IgD-negative memory B cell (primary cell): Measurements from ENCODE around the gene FNDC5. TPM values are rescaled to one million over a fixed set of nuclear protein-coding genes. Genes with fewer than 3 reads are reported as not detected.

ENCODE experiments used
- H3K27ac Mint-ChIP-seq, 3 donors: one replicate each; pipeline ENCODE4 v1.8.0; 2020 to 2022; ENCODE audit warnings: mild to moderate bottlenecking in 3 of 3, mixed read lengths in 3 of 3, moderate library complexity in 1 of 3
- H3K27me3 Mint-ChIP-seq: one replicate; pipeline ENCODE4 v1.8.0; 2021; ENCODE audit warnings: mixed read lengths
- H3K36me3 Mint-ChIP-seq: one replicate; pipeline ENCODE4 v1.8.0; 2020; ENCODE audit warnings: mild to moderate bottlenecking, mixed read lengths
- H3K4me1 Mint-ChIP-seq, 3 donors: one replicate each; pipeline ENCODE4 v1.8.0; 2020 to 2022; ENCODE audit warnings: mixed read lengths in 3 of 3, mild to moderate bottlenecking in 1 of 3
- H3K4me3 Mint-ChIP-seq, 4 donors: one replicate each; pipeline ENCODE4 v1.8.0; 2020 to 2022; ENCODE audit warnings: mild to moderate bottlenecking in 4 of 4, mixed read lengths in 4 of 4, moderate library complexity in 3 of 4
- H3K9me3 Mint-ChIP-seq, 3 donors: one replicate each; pipeline ENCODE4 v1.8.0; 2020 to 2021; ENCODE audit warnings: mixed read lengths in 3 of 3, mild to moderate bottlenecking in 1 of 3
- polyA plus RNA-seq: library from polyadenylated mRNA; unstranded; fragments of 300-500 nt; fragmentation: Illumina TruSeq; gene quantifications from one replicate; pipeline ENCODE4 v1.2.3, GENCODE V29; 2021

FNDC5 gene
- polyA plus RNA-seq, 1 donor from 2014 or later = not detected

DNA sequence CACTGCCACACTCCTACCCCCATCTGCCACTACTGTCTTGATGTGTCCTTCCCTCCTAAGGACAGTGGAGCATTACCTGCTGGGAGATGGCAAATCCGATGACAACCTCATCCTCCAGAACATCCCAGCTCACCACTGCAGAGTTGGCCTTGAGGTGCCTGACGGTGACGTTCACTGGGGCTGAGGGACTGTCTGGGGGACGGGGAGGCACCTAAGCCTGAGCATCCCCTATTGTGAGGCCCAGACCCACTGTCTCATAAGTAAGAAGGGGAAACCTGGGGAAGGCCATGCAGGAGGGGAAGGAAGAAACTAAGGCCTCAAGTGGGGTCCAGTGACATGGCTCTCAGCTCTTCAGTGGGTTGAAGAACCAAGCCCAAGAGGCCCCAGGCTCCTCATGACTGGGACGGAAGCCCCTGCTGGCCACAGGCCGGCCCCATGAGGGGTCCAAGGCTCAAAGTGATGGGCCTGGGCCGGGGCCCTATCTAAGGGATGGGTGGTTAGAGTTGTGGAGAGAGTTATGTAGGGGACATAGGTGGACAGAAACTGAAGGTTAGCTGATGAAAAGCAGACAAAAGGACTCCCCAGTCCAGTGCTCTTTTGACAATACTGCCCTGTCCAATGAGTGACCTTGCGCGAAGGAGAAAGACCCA, 1.8 kb downstream of the FNDC5 start:
- no peaks in the 10 kb centered on the region for H3K9me3 Mint-ChIP-seq
- H3K27ac Mint-ChIP-seq = no peak overlapping the region
- H3K4me1 Mint-ChIP-seq = peaks cover 8 to 13% (median 12%) of the 10 kb centered on the region in 3 donors
- peak overlapping the region in 1 of 4 donors; percentile 27 for H3K4me3 Mint-ChIP-seq
- peaks cover 10% of the 10 kb centered on the region for H3K36me3 Mint-ChIP-seq
- H3K27me3 Mint-ChIP-seq = peaks cover 29% of the 10 kb centered on the region

- Mint-ChIP-seq H3K27ac (no peak overlapping the region), H3K36me3 (peaks cover 12% of the 10 kb centered on the region), H3K4me1 (peaks cover 8 to 13% (median 12%) of the 10 kb centered on the region in 3 donors), H3K4me3 (no peak overlapping the region), H3K27me3 (peaks cover 28% of the 10 kb centered on the region), H3K9me3 (no peaks in the 10 kb centered on the region)
Measured at GRCh38 chr1:32868085-32868484, 2.6 kb downstream of the FNDC5 start.

DNA sequence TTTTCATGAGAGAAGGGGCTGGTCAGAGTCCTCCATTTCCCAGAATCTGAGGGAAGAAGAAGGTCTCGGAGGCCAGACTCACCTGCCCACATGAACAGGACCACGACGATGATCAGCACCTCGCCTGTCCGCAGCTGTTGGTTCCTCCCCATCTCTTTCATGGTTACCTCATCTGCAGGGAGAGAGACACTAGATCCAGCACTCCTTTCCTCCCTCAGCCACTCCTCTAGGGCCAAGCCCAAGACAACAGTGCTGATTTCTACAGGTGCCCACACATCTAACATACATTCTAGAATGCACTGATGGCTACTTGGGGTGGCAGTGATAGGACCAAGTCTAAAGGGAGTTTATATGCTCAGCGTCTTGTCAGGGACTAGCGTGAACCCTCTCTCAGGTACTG, 3.0 kb downstream of the FNDC5 start:
- H3K27ac Mint-ChIP-seq = no peak overlapping the region
- H3K4me3 Mint-ChIP-seq = no peak overlapping the region
- H3K36me3 Mint-ChIP-seq = peaks cover 12% of the 10 kb centered on the region
- H3K9me3 Mint-ChIP-seq = no peaks in the 10 kb centered on the region
- peaks cover 7 to 12% (median 11%) of the 10 kb centered on the region in 3 donors for H3K4me1 Mint-ChIP-seq
- H3K27me3 Mint-ChIP-seq = peaks cover 26% of the 10 kb centered on the region

DNA sequence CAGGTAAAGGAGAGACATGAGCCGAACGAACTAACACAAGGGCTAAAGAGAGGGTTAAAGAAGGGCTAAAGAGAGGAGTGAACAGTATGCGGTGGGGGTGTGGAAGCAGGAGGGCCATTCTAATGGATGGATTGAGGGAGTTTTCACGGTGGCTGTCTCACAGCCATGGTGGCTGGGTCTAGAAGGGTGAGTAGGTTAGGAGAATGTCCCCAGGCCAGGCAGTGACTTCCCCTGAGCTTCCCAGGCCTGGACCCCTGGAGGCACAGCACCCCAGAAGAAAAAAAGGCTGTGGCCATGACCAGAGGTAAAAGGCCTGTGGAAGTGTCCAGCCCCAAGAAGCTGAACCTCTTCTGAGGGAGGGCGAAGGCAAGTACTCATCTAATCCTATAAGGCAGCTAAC, 3.6 kb downstream of the FNDC5 start:
- H3K27me3 Mint-ChIP-seq = peaks cover 23% of the 10 kb centered on the region
- peaks cover 5 to 11% (median 10%) of the 10 kb centered on the region in 3 donors for H3K4me1 Mint-ChIP-seq
- H3K27ac Mint-ChIP-seq = peak overlapping the region in 1 of 3 donors; percentile 32
- H3K4me3 Mint-ChIP-seq = peak overlapping the region in 1 of 4 donors; percentile 48
- peaks cover 12% of the 10 kb centered on the region for H3K36me3 Mint-ChIP-seq
- H3K9me3 Mint-ChIP-seq = no peaks in the 10 kb centered on the region

- Mint-ChIP-seq H3K4me3 (no peak overlapping the region), H3K36me3 (peaks cover 12% of the 10 kb centered on the region), H3K27ac (no peak overlapping the region), H3K9me3 (no peaks in the 10 kb centered on the region), H3K4me1 (no peaks in the 10 kb centered on the region), H3K27me3 (peaks cover 12% of the 10 kb centered on the region)
Measured at GRCh38 chr1:32865639-32866405, 4.9 kb downstream of the FNDC5 start.

GRCh38 chr1:32864375-32865019, 6.2 kb downstream of the FNDC5 start:
- peaks cover 15% of the 10 kb centered on the region for H3K36me3 Mint-ChIP-seq
- no peaks in the 10 kb centered on the region for H3K9me3 Mint-ChIP-seq
- no peak overlapping the region for H3K4me3 Mint-ChIP-seq
- no peak overlapping the region for H3K27ac Mint-ChIP-seq
- no peaks in the 10 kb centered on the region for H3K4me1 Mint-ChIP-seq
- H3K27me3 Mint-ChIP-seq = peaks cover 3% of the 10 kb centered on the region

DNA sequence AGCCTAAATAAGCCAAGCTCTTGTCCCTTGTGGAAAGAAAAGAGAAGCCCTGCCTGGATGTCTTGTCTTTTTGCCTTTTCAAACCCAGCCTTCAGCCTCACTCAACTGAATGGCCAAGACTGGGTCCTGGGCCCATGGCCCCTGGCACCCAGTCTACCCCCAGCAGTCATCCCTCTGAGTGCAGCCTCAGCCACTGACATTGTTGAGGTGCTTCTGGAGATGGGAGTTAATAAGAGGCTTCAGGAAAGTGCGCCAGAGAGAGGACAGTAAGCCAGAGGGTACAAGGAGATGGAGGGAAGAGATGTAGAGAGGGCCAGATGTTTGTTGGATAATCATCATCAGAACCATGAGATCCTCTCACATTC, 6.8 kb downstream of the FNDC5 start:
- H3K4me1 Mint-ChIP-seq = no peaks in the 10 kb centered on the region
- no peaks in the 10 kb centered on the region for H3K27me3 Mint-ChIP-seq
- H3K9me3 Mint-ChIP-seq = no peaks in the 10 kb centered on the region
- no peak overlapping the region for H3K4me3 Mint-ChIP-seq
- peaks cover 19% of the 10 kb centered on the region for H3K36me3 Mint-ChIP-seq
- H3K27ac Mint-ChIP-seq = no peak overlapping the region

- H3K4me1 Mint-ChIP-seq = no peaks in the 10 kb centered on the region
- H3K4me3 Mint-ChIP-seq = no peak overlapping the region
- H3K27ac Mint-ChIP-seq = no peak overlapping the region
- peaks cover 20% of the 10 kb centered on the region for H3K36me3 Mint-ChIP-seq
- no peaks in the 10 kb centered on the region for H3K27me3 Mint-ChIP-seq
- H3K9me3 Mint-ChIP-seq = no peaks in the 10 kb centered on the region
Measured at GRCh38 chr1:32863218-32863880, 7.4 kb downstream of the FNDC5 start.

- H3K27ac Mint-ChIP-seq = no peak overlapping the region
- H3K9me3 Mint-ChIP-seq = no peaks in the 10 kb centered on the region
Measured at GRCh38 chr1:32861904-32862695, 8.6 kb downstream of the FNDC5 start.

GRCh38 chr1:32860566-32860965, 10.1 kb downstream of the FNDC5 start:
- peaks cover 15% of the 10 kb centered on the region for H3K36me3 Mint-ChIP-seq
- no peaks in the 10 kb centered on the region for H3K27me3 Mint-ChIP-seq
- H3K27ac Mint-ChIP-seq = peak overlapping the region in 1 of 3 donors; percentile 59
- H3K4me3 Mint-ChIP-seq = no peak overlapping the region
- no peaks in the 10 kb centered on the region for H3K4me1 Mint-ChIP-seq
- H3K9me3 Mint-ChIP-seq = no peaks in the 10 kb centered on the region

More at GRCh38 chr1:32861904-32862695, 8.6 kb downstream of the FNDC5 start:
- Mint-ChIP-seq H3K4me1 (no peaks in the 10 kb centered on the region), H3K36me3 (peaks cover 18% of the 10 kb centered on the region), H3K27me3 (no peaks in the 10 kb centered on the region), H3K4me3 (no peak overlapping the region)

DNA sequence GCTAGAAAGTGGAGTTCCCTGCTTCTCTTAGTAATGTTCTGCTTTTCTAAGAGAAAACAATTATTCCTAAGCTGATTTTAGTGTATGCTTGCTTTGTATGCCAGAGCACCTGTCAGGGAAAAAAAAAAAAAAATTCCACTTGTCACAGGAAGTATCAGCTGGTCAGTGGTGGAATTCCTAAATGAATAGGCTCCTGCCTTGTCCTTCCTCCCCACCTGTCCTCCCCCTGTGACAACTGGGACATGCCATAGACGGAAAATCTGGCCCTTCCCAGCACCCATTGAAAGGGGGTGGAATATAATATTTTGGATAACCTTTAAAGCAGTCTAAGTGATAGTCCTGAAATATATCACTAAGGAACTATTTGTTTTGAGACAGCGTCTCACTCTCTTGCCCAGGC, 10.8 kb downstream of the FNDC5 start:
- Mint-ChIP-seq H3K4me1 (no peaks in the 10 kb centered on the region), H3K27me3 (no peaks in the 10 kb centered on the region), H3K9me3 (no peaks in the 10 kb centered on the region), H3K4me3 (no peak overlapping the region), H3K36me3 (peaks cover 15% of the 10 kb centered on the region), H3K27ac (no peak overlapping the region)

DNA sequence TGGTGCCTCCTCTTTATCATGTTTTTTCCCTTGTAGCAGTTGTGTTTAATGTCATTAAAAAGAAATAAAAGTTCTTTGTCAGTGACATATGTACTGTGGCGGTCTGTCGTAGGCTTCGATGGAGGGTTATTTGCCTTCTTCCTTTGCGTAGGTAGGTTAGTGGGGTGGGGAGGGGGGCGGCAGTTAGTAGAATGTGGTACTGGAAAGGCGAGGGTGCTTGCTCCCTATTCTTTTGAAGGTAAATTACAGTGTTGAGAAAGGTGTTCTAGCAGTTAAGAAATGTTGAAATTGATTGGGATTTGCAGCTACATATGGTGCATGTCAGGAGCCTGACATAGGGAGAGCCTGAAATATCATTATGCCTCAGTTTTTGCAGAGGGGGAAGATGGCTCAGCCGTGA, 11.9 kb downstream of the FNDC5 start:
- H3K27ac Mint-ChIP-seq = no peak overlapping the region
- H3K27me3 Mint-ChIP-seq = no peaks in the 10 kb centered on the region
- peaks cover 15% of the 10 kb centered on the region for H3K36me3 Mint-ChIP-seq
- no peaks in the 10 kb centered on the region for H3K9me3 Mint-ChIP-seq
- no peak overlapping the region for H3K4me3 Mint-ChIP-seq
- H3K4me1 Mint-ChIP-seq = no peaks in the 10 kb centered on the region

DNA sequence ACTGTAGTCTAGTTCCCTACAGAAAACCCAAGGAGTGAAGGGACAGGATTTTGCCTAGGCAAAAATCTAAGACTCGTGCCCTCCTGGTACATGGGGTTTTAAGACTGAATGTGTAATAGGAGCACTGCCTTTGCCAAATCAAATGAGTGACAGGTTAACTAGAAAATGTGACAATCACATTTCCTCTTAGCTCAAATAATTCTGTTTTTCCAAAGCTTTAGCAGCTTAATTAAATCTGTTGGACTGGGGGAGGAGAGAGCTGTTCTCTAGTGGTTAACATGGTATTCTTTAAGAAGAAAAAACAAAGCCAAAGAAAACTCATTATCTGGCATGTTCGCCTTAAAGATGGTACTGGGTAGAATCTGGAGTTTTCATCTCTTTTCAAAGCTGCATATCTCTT, 12.6 kb downstream of the FNDC5 start:
- Mint-ChIP-seq H3K27ac (no peak overlapping the region), H3K27me3 (no peaks in the 10 kb centered on the region), H3K9me3 (no peaks in the 10 kb centered on the region), H3K4me3 (no peak overlapping the region), H3K4me1 (no peaks in the 10 kb centered on the region), H3K36me3 (peaks cover 13% of the 10 kb centered on the region)

DNA sequence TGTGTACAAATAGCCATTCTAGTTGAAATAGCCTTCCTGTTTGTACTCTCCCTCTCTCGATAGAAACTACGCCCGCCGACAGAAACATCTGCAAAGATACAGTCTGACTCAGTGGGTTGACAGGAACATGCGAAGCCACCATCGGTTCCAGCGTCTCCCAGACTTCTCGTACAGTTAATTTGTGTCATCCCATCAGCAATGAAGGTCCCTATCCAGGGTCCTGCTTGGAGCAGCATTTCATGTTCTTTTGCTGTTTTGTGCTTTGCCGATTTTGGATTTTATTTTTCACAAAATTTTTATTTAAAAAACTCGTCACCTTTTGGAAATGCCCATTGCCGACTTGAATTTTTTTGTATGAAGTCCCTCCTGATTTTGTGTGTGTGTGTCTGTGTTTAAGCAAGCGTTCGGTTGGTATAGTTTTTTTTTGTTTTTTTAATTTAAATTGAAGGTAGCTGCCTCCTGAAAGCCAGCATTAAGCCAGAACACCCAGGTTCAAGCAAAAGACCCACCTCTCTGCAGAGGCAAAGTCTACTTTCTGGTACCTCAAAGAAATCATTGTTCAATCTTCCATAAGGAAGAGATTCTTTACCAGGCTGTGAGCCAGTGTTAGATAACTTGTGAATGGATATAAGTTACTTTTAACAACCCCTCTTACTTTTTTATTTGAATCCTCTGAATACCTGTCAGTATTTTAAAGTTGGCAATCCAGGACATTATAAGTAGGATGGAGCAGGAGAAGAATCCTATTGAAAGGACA, 14.7 kb downstream of the FNDC5 start:
- H3K4me3 Mint-ChIP-seq = no peak overlapping the region
- H3K27me3 Mint-ChIP-seq = no peaks in the 10 kb centered on the region

More for the DNA sequence above, 14.7 kb downstream of the FNDC5 start:
- Mint-ChIP-seq H3K4me1 (no peaks in the 10 kb centered on the region), H3K9me3 (no peaks in the 10 kb centered on the region), H3K27ac (no peak overlapping the region), H3K36me3 (peaks cover 13% of the 10 kb centered on the region)
